GM19035 (cell line): ENCODE measurements around the gene PCGF1.
"Not testable (repeated sequence)": the region's sequence is repeated elsewhere in the genome, so short reads cannot be mapped to it uniquely, and the experiment has no call there.

Source experiments
- ATAC-seq: cut with Tn5 transposase; IDR thresholded peaks from one replicate; pipeline ENCODE4 v1.9.1; 2021; ENCODE audit not compliant: unreplicated experiment

Gene PCGF1

GRCh38 chr2:74499940-74500577, 7.4 kb downstream of the PCGF1 start:
- ATAC-seq = no peak

- ATAC-seq = no peak
Measured at GRCh38 chr2:74499267-74499939, 8.1 kb downstream of the PCGF1 start, which contains the start of gene LBX2. TSS of gene LBX2 (minus strand) at chr2:74499603. CDS start at chr2:74499537, 66 bp downstream.

- no peak for ATAC-seq
Measured at GRCh38 chr2:74498500-74499266, 8.8 kb downstream of the PCGF1 start.

- ATAC-seq = no peak
Measured at GRCh38 chr2:74497777-74498499, 9.6 kb downstream of the PCGF1 start.

GRCh38 chr2:74496997-74497776, 10.3 kb downstream of the PCGF1 start:
- ATAC-seq = no peak

GRCh38 chr2:74495440-74495839, 12.1 kb downstream of the PCGF1 start:
- no peak for ATAC-seq

GRCh38 chr2:74493546-74493945, 13.9 kb downstream of the PCGF1 start:
- ATAC-seq = no peak

GRCh38 chr2:74491648-74492544, 15.6 kb downstream of the PCGF1 start:
- ATAC-seq = no peak

- ATAC-seq = no peak
Measured at GRCh38 chr2:74489906-74490305, 17.6 kb downstream of the PCGF1 start.

GRCh38 chr2:74488643-74489481, 18.6 kb downstream of the PCGF1 start:
- ATAC-seq = no peak

- no peak for ATAC-seq
Measured at GRCh38 chr2:74486141-74486540, 21.4 kb downstream of the PCGF1 start.

GRCh38 chr2:74483675-74484164, 23.8 kb downstream of the PCGF1 start:
- ATAC-seq = not testable (repeated sequence)

GRCh38 chr2:74482801-74483674, 24.5 kb downstream of the PCGF1 start, which contains the start of the genes CCDC142 and TTC31:
TSS of gene CCDC142 (minus strand) at chr2:74482998. CDS start at chr2:74482837, 161 bp downstream.
TSS of gene TTC31 (plus strand) at chr2:74483081. CDS start at chr2:74483096, 15 bp downstream.
- ATAC-seq = peak; percentile 91

GRCh38 chr2:74481961-74482800, 25.3 kb downstream of the PCGF1 start:
- ATAC-seq = peak; percentile 38

GRCh38 chr2:74481431-74481830, 26.1 kb downstream of the PCGF1 start:
- no peak for ATAC-seq

GRCh38 chr2:74474899-74475298, 32.6 kb downstream of the PCGF1 start:
- ATAC-seq = no peak
